DMS153 treated with DMSO at 0.1 percent for 48 hours (cell line): Measurements from ENCODE around the gene OR5AK2.
"Not testable (repeated sequence)": the region's sequence is repeated elsewhere in the genome, so short reads cannot be mapped to it uniquely, and the experiment has no call there.

ENCODE experiments used
- DNase-seq: peaks from one replicate; lab custom pipeline; 2025; ENCODE audit not compliant: unreplicated experiment; lab: John Stamatoyannopoulos, UW

Gene OR5AK2

GRCh38 chr11:56988614-56989013 is at the start of gene OR5AK2:
Gene OR5AK2, plus strand, starts transcription at chr11:56988914. Its CDS starts 0 bp downstream, at chr11:56988914.
- no peak for DNase-seq

- DNase-seq, result not testable (repeated sequence)
Measured at GRCh38 chr11:56945526-56945925, 43.2 kb upstream of the OR5AK2 start.

GRCh38 chr11:56948991-56949515 is 39.7 kb upstream of the OR5AK2 start:
- no peak for DNase-seq

GRCh38 chr11:56950510-56950909 is 38.2 kb upstream of the OR5AK2 start:
- no peak for DNase-seq

- DNase-seq, result not testable (repeated sequence)
Measured at GRCh38 chr11:56953907-56954306, 34.8 kb upstream of the OR5AK2 start.

- no peak for DNase-seq
Measured at GRCh38 chr11:56961609-56962008, 27.1 kb upstream of the OR5AK2 start.

- no peak for DNase-seq
Measured at GRCh38 chr11:56967726-56968125, 21.0 kb upstream of the OR5AK2 start.

- DNase-seq, result no peak
Measured at GRCh38 chr11:56968524-56968923, 20.2 kb upstream of the OR5AK2 start.

- DNase-seq, result no peak
Measured at GRCh38 chr11:56977314-56977713, 11.4 kb upstream of the OR5AK2 start.

GRCh38 chr11:56990702-56991101 is 2.0 kb downstream of the OR5AK2 start:
- no peak for DNase-seq

GRCh38 chr11:56994532-56994931 is 5.8 kb downstream of the OR5AK2 start:
- no peak for DNase-seq

- no peak for DNase-seq
Measured at GRCh38 chr11:57001674-57002401, 13.1 kb downstream of the OR5AK2 start.

- DNase-seq, result no peak
Measured at GRCh38 chr11:57008373-57008772, 19.7 kb downstream of the OR5AK2 start.

GRCh38 chr11:57015679-57016078 is 27.0 kb downstream of the OR5AK2 start:
- no peak for DNase-seq

GRCh38 chr11:57031556-57031955 is 42.8 kb downstream of the OR5AK2 start:
- DNase-seq, result no peak
